GM18499 (cell line): ENCODE measurements around the gene KRTAP3-3.
"Not testable (repeated sequence)": the region's sequence is repeated elsewhere in the genome, so short reads cannot be mapped to it uniquely, and the experiment has no call there.

Source experiments
- ATAC-seq: cut with Tn5 transposase; IDR thresholded peaks from one replicate; pipeline ENCODE4 v1.9.1; 2021; ENCODE audit warnings: moderate number of reproducible peaks; ENCODE audit not compliant: insufficient read depth, unreplicated experiment

Gene KRTAP3-3

GRCh38 chr17:40993839-40994238 is at the start of gene KRTAP3-3:
Gene KRTAP3-3, minus strand, starts transcription at chr17:40994164. Its CDS starts 67 bp downstream, at chr17:40994097.
- no peak for ATAC-seq

DNA sequence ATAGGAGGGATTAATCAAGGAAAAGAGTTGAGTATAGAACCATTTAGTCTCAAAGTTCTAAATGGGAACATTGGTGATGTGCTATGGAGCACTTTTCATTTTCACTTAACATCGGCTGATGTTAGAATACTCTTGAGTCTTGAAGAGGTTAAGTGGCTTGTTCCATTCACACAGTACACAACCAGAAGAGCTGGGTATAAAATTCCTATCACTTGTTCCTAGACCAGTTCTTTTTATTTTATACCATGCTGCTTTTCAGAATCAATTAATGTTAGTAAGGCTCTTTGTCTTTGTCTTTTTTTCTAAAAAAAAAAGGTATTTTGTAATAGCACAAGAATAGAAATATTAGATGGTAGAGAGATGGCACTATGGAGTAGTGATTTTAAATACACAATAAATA is 49.0 kb upstream of the KRTAP3-3 start:
- no peak for ATAC-seq

DNA sequence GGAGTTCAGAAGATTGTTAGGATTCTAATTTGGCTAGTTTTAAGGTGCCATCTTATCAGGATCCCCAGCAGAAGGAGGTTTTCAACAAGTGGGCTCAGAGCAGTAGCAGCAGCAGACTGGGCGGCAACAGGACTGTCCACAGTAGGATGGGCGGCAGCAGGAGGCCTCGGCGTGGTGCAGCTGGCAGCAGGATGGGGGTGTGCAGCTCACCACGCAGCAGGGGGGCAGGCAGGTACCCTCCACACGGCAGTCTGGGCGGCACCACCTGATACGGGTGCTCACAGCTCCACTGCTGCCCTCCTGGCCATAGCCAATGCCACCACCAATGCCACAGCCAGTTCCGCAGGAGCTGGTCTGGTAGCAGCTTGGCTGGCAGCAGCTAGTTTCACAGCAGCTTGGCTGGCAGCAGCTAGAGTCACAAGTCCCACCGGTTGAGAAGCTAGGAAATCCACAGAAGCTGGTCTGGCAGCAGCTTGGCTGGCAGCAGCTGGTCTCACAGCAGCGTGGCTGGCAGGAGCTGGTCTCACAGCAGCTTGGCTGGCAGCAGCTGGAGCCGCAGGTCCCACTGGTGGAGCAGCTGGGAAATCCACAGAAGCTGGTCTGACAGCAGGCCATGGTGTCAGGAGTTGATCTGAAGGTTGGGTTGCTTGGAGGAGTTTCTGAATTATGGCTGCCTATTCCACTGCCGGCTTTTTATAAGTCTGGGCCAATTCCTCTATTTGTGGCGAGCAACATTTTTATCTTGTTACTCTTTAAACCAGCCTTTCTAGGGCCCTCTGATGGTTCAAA is 47.0 kb upstream of the KRTAP3-3 start, which contains the start of gene KRTAP1-1:
Gene KRTAP1-1, minus strand, starts transcription at position 668 of the 789 bp plus-strand sequence. Its CDS starts 53 bp downstream, at position 615.
- ATAC-seq = not testable (repeated sequence)

GRCh38 chr17:41037853-41038350 is 43.9 kb upstream of the KRTAP3-3 start:
- no peak for ATAC-seq

DNA sequence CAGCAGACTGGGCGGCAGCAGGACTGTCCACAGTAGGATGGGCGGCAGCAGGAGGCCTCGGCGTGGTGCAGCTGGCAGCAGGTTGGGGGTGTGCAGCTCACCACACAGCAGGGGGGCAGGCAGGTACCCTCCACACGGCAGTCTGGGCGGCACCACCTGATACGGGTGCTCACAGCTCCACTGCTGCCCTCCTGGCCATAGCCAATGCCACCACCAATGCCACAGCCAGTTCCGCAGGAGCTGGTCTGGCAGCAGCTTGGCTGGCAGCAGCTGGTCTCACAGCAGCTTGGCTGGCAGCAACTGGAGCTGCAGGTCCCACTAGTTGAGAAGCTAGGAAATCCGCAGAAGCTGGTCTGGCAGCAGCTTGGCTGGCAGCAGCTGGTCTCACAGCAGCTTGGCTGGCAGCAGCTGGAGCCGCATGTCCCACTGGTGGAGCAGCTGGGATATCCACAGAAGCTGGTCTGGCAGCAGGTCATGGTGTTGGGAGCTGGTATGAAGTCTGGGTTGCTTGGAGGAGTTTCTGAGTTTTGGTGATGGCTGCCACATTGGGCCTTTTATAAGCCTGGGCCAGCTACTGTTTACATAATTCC is 40.5 kb upstream of the KRTAP3-3 start, which contains the start of gene KRTAP1-3:
Gene KRTAP1-3, minus strand, starts transcription at position 529 of the 590 bp plus-strand sequence. Its CDS starts 53 bp downstream, at position 476.
- ATAC-seq = not testable (repeated sequence)

DNA sequence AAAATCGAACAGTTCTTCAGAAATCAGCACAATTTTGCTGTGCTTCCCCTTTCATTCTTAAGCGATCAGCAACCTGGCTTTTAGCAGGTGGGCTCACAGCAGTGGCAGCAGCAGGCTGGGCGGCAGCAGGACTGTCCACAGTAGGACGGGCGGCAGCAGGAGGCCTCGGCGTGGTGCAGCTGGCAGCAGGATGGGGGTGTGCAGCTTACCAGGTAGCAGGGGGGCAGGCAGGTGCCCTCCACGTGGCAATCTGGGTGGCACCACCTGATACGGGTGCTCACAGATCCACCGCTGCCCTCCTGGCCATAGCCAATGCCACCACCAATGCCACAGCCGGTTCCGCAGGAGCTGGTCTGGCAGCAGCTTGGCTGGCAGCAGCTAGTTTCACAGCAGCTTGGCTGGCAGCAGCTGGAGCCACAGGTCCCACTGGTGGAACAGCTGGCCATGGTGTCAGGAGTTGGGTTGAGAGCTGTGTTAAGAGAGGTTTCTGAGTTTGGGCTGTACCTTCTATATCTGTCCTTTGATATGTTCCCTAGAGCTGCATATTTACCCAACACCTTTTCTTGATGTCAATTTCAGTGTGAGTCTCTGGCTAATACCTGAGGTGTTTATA is 35.8 kb upstream of the KRTAP3-3 start, which contains the start of gene KRTAP1-4:
Gene KRTAP1-4, minus strand, starts transcription at position 563 of the 613 bp plus-strand sequence. Its CDS starts 117 bp downstream, at position 446.
- ATAC-seq = no peak

DNA sequence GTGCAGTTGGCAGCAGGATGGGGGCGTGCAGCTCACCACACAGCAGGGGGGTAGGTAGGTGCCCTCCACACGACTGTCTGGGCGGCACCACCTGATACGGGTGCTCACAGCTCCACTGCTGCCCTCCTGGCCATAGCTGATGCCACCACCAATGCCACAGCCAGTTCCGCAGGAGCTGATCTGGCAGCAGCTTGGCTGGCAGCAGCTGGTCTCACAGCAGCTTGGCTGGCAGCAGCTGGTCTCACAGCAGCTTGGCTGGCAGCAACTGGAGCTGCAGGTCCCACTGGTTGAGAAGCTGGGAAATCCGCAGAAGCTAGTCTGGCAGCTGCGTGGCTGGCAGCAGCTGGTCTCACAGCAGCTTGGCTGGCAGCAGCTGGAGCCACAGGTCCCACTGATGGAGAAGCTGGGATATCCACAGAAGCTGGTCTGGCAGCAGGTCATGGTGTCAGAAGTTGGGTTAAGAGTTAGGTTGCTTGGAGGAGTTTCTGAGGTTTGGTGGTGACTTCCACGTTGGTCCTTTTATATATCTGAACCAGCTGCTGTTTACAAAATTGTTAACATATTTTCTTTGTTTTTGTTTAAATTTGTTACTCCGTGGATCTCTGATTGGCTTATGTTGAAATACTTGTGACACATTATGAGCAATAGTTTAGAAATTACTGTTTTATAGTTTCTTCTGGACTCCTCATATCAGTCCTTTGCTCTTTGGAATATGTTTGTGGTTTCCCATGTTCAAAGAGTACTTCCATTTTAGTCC is 32.9 kb upstream of the KRTAP3-3 start, which contains the start of gene KRTAP1-5:
Gene KRTAP1-5, minus strand, starts transcription at position 494 of the 757 bp plus-strand sequence. Its CDS starts 53 bp downstream, at position 441.
- no peak for ATAC-seq

DNA sequence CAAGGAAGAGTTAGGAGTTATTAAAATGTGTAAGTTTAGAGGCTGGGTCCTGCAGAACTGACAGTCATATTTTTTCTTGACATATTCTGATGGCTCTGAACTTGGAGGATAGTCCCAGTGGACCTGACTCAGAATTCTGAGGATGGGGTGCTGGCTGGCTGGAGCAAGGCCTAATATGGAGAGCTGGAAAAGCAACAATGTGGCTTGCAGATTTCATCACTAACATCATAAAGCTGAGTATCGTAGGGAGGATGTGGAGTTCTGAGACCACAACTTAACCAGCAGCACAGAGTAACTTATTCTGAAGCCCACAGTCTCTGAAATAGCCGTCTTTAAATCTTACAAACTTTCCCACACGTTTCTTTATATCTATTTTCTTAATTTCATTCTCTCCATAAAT is 30.7 kb upstream of the KRTAP3-3 start:
- no peak for ATAC-seq

DNA sequence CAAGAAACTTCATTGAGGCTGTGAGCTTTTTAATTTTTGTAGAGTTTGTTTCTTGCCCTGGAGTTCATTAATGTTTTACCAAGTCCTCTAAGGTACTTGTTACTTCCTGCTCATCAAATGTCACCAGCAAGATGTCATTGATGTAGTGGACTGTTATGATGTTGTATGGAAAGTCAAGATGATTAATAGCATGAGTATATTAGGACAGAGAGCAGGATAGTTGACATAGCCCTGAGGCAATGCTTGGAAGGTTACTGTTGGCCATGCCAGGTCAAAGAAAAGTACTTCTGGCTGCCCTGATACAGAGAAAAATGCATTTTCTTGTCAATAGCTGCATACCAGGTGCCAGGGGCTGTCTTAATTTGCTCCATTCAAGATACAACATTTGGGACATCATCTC is 26.4 kb upstream of the KRTAP3-3 start:
- no peak for ATAC-seq

DNA sequence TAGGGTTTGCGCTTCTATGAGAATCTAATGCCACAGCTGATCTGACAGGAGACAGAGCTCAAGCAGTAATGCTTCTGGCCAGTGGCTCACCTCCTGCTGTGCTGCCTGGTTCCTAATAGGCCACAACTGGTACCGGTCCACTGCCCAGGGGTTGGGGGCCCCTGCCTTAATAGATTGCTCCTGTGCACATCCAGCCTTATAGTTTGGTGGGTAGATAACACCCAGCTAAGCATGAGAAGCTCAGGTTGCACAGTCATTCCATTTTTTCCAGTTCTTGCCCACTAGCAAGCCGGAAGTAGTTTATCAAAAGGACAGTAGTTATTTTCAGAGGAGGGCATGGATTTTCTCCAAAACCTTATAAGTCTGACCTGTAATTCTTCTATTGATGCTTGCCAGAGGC is 25.5 kb upstream of the KRTAP3-3 start:
- no peak for ATAC-seq

DNA sequence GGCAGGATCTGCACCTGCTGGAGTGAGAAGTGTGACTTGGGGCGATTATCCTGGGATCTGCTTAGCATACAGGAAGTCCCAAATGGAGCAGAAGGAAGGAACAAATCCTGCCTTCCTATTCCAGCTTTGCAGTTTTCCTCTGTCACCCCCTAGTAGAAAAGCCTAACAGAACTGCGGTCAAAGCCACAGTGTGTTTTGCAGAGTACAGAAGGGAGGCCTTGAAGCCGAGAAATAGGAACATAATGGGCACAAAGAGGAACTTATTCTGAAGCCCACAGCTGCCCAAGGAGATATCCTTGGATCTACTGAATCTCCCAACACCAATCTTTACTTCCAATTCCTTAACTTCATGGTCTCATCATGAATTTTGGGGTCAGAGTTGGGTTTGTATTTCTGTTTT is 24.6 kb upstream of the KRTAP3-3 start:
- no peak for ATAC-seq

DNA sequence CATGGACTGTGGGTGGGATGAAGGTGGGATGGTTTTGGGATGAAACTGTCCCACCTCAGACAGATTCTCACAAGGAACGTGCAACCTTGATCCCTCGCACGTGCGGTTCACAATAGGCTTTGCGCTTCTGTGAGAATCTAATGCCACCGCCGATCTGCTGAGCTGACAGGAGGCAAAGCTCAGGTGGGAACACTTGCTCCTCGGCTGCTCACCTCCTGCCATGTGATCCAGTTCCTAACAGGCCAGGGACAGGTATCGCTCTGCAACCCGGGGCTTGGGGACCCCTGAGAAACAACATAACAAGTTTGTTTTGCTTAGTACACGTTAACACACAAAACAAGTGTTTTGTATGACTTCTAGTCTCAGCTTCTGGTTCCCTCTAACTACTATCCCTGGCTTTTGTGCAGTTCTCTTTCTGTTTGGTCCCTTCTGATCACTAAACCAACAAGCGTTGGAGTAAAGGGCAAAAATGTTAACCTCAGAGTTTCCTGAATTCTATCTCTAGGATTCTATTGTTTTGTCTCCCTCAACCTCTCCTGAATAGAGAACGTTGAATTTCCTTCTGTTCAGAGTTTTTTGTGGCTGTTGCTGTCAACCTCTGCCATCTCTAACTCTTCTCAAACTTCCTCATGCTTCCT is 22.7 kb upstream of the KRTAP3-3 start:
- ATAC-seq = no peak

DNA sequence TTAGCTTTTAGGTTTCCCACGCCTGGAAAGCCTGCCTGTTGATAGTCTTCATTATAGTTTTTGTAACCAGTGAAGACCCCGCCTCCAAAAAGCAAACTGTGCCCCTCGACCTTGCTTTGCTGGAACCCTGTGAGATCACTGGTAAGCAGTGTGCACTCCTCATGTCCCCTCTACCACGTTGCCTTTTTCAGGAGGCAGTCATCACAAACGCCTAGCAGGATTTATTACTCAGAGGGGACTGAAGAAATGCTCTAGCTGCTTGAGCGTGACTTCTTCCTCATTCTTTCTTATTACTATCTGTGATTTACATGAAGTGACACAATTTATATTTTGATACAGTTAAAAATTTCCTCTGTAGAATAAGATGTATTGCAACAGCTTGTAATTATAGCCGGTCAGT is 21.5 kb upstream of the KRTAP3-3 start:
- ATAC-seq = no peak

DNA sequence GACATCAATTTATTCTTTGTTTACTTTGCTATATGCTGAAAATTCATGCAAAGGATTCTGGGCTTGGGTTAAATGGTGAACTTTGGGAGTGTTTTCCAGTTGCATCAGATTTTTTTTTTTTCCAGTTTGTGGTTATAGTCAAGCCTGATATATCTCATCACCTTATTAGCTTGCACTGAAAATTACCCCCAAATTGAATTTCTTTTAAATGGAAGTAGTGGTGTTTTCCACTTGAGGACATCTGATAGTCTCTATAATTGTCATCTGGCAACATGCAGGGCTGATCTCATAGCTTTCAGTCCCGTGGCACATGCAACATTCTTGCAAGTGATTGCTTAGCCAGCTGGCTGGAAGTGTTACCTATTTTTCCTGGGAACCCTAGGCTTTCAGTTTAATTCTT is 19.6 kb upstream of the KRTAP3-3 start:
- no peak for ATAC-seq

GRCh38 chr17:41013181-41013580 is 19.2 kb upstream of the KRTAP3-3 start:
- ATAC-seq = no peak

- ATAC-seq = no peak
Measured at GRCh38 chr17:41012326-41013120, 18.6 kb upstream of the KRTAP3-3 start.

- ATAC-seq = no peak
Measured at GRCh38 chr17:41010441-41010840, 16.5 kb upstream of the KRTAP3-3 start.

DNA sequence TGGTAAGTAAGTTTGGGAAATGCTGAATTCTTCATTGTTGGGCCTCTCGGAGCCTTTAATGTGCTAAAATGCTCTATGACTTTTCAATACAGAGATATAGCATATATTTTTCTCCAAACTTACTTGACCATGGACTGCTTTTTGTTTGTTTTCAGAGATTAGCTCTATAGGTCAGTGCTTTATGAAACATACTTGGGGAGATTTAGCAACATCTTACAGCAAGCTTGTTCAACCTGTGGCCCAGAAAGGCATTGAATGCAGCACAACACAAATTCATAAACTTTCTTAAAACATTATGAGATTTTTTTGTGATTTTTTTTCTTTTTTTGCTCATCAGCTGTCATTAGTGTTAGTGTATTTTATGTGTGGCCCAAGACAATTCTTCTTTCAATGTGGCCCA is 16.0 kb upstream of the KRTAP3-3 start:
- ATAC-seq = no peak

- no peak for ATAC-seq
Measured at GRCh38 chr17:41009301-41009760, 15.4 kb upstream of the KRTAP3-3 start.
